GM23338 (cell line): ENCODE data around the gene CARD9. TPM values are rescaled to one million over a fixed set of nuclear protein-coding genes. Genes with fewer than 3 reads are reported as not detected.

ENCODE experiments used
- ATAC-seq: fragments of 200-7000 bp; cut with Tn5 transposase; 3 replicates; pipeline ENCODE4 v1.9.1; 2020
- DNase-seq: peaks from one replicate; pipeline ENCODE4 v3.0.0-alpha.2; 2015; ENCODE audit warnings: low spot score
- H2AFZ ChIP-seq: fragments of 200-600 bp; sonication (generic); 2 replicates; pipeline ENCODE4 v1.8.0; 2016; ENCODE audit warnings: antibody characterized with exemption, mild to moderate bottlenecking, moderate library complexity
- H3F3A ChIP-seq: fragments of 200-600 bp; sonication (generic); replicated peaks from 2 replicates; pipeline ENCODE4 v1.8.0; 2017; ENCODE audit warnings: antibody characterized with exemption, mixed run types, low read depth
- H3K27ac ChIP-seq: fragments of 200-600 bp; sonication (generic); 2 replicates; pipeline ENCODE4 v1.6.1; 2016; ENCODE audit warnings: low read depth
- H3K27me3 ChIP-seq: fragments of 200-600 bp; sonication (generic); 2 replicates; pipeline ENCODE4 v1.8.0; 2016; ENCODE audit warnings: mild to moderate bottlenecking, mixed run types, moderate library complexity; ENCODE audit not compliant: insufficient read depth
- H3K36me3 ChIP-seq: fragments of 200-600 bp; sonication (generic); 2 replicates; pipeline ENCODE4 v1.8.0; 2016; ENCODE audit warnings: mild to moderate bottlenecking; ENCODE audit not compliant: insufficient read depth
- H3K4me1 ChIP-seq: fragments of 200-600 bp; sonication (generic); 2 replicates; pipeline ENCODE4 v1.8.0; 2016; ENCODE audit warnings: mild to moderate bottlenecking, moderate library complexity; ENCODE audit not compliant: insufficient read depth
- H3K4me2 ChIP-seq: fragments of 200-600 bp; sonication (generic); 2 replicates; pipeline ENCODE4 v1.7.1; 2017; ENCODE audit warnings: mixed run types
- H3K4me3 ChIP-seq: fragments of 200-600 bp; sonication (generic); 2 replicates; pipeline ENCODE4 v1.6.1; 2016; ENCODE audit warnings: mixed run types
- H3K79me2 ChIP-seq: fragments of 200-600 bp; sonication (generic); replicated peaks from 2 replicates; pipeline ENCODE4 v1.8.0; 2017; ENCODE audit warnings: mild to moderate bottlenecking; ENCODE audit not compliant: insufficient read depth
- H3K9me2 ChIP-seq: fragments of 200-600 bp; sonication (generic); 2 replicates; pipeline ENCODE4 v1.8.0; 2017; ENCODE audit not compliant: insufficient read depth
- H4K20me1 ChIP-seq: fragments of 200-600 bp; sonication (generic); replicated peaks from 2 replicates; pipeline ENCODE4 v1.8.0; 2017; ENCODE audit warnings: mild to moderate bottlenecking; ENCODE audit not compliant: insufficient read depth
- H3K27ac Mint-ChIP-seq: 2 replicates; pipeline ENCODE4 v1.8.0; 2020; ENCODE audit warnings: inconsistent platforms, mild to moderate bottlenecking, moderate library complexity, mixed read lengths
- H3K27me3 Mint-ChIP-seq: 3 replicates; pipeline ENCODE4 v1.8.0; 2022; ENCODE audit warnings: low read depth, mild to moderate bottlenecking, moderate library complexity, mixed read lengths, inconsistent platforms; ENCODE audit not compliant: insufficient read depth, poor library complexity
- H3K36me3 Mint-ChIP-seq: 3 replicates; pipeline ENCODE4 v1.8.0; 2021; ENCODE audit warnings: low read depth, mild to moderate bottlenecking, inconsistent platforms, moderate library complexity, mixed read lengths
- H3K4me1 Mint-ChIP-seq: 3 replicates; pipeline ENCODE4 v1.8.0; 2020; ENCODE audit warnings: mild to moderate bottlenecking, inconsistent platforms, mixed read lengths
- H3K4me3 Mint-ChIP-seq: 3 replicates; pipeline ENCODE4 v1.8.0; 2021; ENCODE audit warnings: moderate library complexity, mild to moderate bottlenecking, inconsistent platforms, mixed read lengths
- H3K9me3 Mint-ChIP-seq: 3 replicates; pipeline ENCODE4 v1.8.0; 2020; ENCODE audit warnings: moderate library complexity, mild to moderate bottlenecking, inconsistent platforms, mixed read lengths
- CREB1 ChIP-seq: fragments of 250-450 bp; sonication (Bioruptor Pico); IDR thresholded peaks from 2 replicates; pipeline ENCODE4 v1.5.0; 2020; ENCODE audit warnings: low read depth, mild to moderate bottlenecking, moderate library complexity
- CTCF ChIP-seq, 2 experiments: fragments of 200-600 bp in 1 of 2; sonication (generic) in 1 of 2; conservative IDR thresholded peaks; 2 replicates each; pipeline versions ENCODE4 v1.5.1 to v1.6.1; 2016 to 2017; ENCODE audit warnings: antibody characterized with exemption in 2 of 2, low read depth in 2 of 2, mild to moderate bottlenecking in 2 of 2, moderate library complexity in 1 of 2
- EZH2 ChIP-seq: fragments of 200-600 bp; sonication (generic); IDR thresholded peaks from one replicate; pipeline ENCODE4 v1.8.0; 2017; ENCODE audit warnings: antibody characterized with exemption, mild to moderate bottlenecking, low read depth; ENCODE audit not compliant: unreplicated experiment
- NANOG ChIP-seq: IDR thresholded peaks from 2 replicates; pipeline ENCODE4 v1.6.1; 2016; ENCODE audit warnings: antibody characterized with exemption, borderline replicate concordance
- POLR2AphosphoS5 ChIP-seq: IDR thresholded peaks from 2 replicates; pipeline ENCODE4 v1.6.1; 2016; ENCODE audit warnings: antibody characterized with exemption, low read depth
- REST ChIP-seq: IDR thresholded peaks from one replicate; pipeline ENCODE4 v1.6.1; 2018; ENCODE audit warnings: antibody characterized with exemption; ENCODE audit not compliant: unreplicated experiment
- STAT1 ChIP-seq: IDR thresholded peaks from one replicate; pipeline ENCODE4 v1.6.1; 2016; ENCODE audit warnings: antibody characterized with exemption; ENCODE audit not compliant: unreplicated experiment
- ZNF331 ChIP-seq: fragments of 250-450 bp; sonication (Bioruptor Pico); IDR thresholded peaks from 2 replicates; pipeline ENCODE4 v1.5.0; 2020; ENCODE audit warnings: low read depth, mild to moderate bottlenecking, moderate library complexity
- ZNF462 ChIP-seq: fragments of 250-450 bp; sonication (Bioruptor Pico); IDR thresholded peaks from 2 replicates; pipeline ENCODE4 v1.5.0; 2020; ENCODE audit warnings: mild to moderate bottlenecking, moderate library complexity
- long read RNA-seq: library from polyadenylated mRNA; unstranded; transcript quantifications from one replicate; pipeline ENCODE4 v2.0.0, GENCODE V29; 2020; ENCODE audit not compliant: unreplicated experiment
- polyA plus RNA-seq: library from polyadenylated mRNA; unstranded; fragments of >200 nt; fragmentation: Nextera tagmentation; extraction: Ambion mirVana; gene quantifications from 2 replicates; pipeline ENCODE4 v1.2.1, GENCODE V29; 2016
- total RNA-seq: library from RNA; depleted of rRNA; stranded (reverse); fragments of >200 nt; shearing (Covaris generic); gene quantifications from 2 replicates; pipeline ENCODE4 v1.2.3, GENCODE V29; 2014; rRNA removed

The CARD9 gene
- 0.49 and 1.1 TPM in 2 replicates for total RNA-seq
- polyA plus RNA-seq = 0.63 and 0.92 TPM in 2 replicates
- long read RNA-seq = 0 reads

- no peak within 1 kb of the TSS for H3K27ac Mint-ChIP-seq
- no peaks in the 10 kb centered on the region for H3K36me3 ChIP-seq
- peaks cover 3% of the 10 kb centered on the region for H3K27me3 Mint-ChIP-seq
- no peaks in the 10 kb centered on the region for H3K4me1 ChIP-seq
- H3K9me2 ChIP-seq = no peaks in the 10 kb centered on the region
- H3K27ac ChIP-seq = 0 out of 2 replicates have a peak within 1 kb of the TSS, but pooled peaks have one; percentile 32
- no peaks in the 10 kb centered on the region for H3F3A ChIP-seq
- no peaks in the 10 kb centered on the region for H3K79me2 ChIP-seq
- no peak within 1 kb of the TSS for H3K4me3 ChIP-seq
- H4K20me1 ChIP-seq = no peaks in the 10 kb centered on the region; the same call in 1 of the 2 replicates
- no peaks in the 10 kb centered on the region for H3K27me3 ChIP-seq
- H3K4me3 Mint-ChIP-seq = no peak within 1 kb of the TSS
- TF ChIP-seq STAT1 = no peak
- TF ChIP-seq CREB1 (CRISPR knock-in tag) = no peak
- TF ChIP-seq POLR2AphosphoS5 = no peak
- no peak for TF ChIP-seq ZNF462 (CRISPR knock-in tag)
- TF ChIP-seq CTCF (conservative IDR thresholded peaks at IDR 0.05; ENCODE audit: low read depth in 2 of 2) = no peak
- TF ChIP-seq ZNF331 = no peak
- no peak for TF ChIP-seq REST
- no peak for TF ChIP-seq NANOG
- no peak for TF ChIP-seq EZH2
- no peaks in the 10 kb centered on the region for H3K9me3 Mint-ChIP-seq
- no peak within 1 kb of the TSS for H3K4me2 ChIP-seq
- no peak within 1 kb of the TSS for H2AFZ ChIP-seq
- DNase-seq = no peak
- ATAC-seq = peak; percentile 7; the same call in 2 of the 3 replicates
- peaks cover 6% of the 10 kb centered on the region; the same call in 2 of the 3 replicates for H3K36me3 Mint-ChIP-seq
- no peaks in the 10 kb centered on the region for H3K4me1 Mint-ChIP-seq
These were observed at the start of gene CARD9 for GRCh38 chr9:136373300-136374182. TSS of gene CARD9 (minus strand) at chr9:136373669. CDS start at chr9:136372078, 1,591 bp downstream.
